ENCODE measurements around the gene CD180.

CD180 gene

DNA sequence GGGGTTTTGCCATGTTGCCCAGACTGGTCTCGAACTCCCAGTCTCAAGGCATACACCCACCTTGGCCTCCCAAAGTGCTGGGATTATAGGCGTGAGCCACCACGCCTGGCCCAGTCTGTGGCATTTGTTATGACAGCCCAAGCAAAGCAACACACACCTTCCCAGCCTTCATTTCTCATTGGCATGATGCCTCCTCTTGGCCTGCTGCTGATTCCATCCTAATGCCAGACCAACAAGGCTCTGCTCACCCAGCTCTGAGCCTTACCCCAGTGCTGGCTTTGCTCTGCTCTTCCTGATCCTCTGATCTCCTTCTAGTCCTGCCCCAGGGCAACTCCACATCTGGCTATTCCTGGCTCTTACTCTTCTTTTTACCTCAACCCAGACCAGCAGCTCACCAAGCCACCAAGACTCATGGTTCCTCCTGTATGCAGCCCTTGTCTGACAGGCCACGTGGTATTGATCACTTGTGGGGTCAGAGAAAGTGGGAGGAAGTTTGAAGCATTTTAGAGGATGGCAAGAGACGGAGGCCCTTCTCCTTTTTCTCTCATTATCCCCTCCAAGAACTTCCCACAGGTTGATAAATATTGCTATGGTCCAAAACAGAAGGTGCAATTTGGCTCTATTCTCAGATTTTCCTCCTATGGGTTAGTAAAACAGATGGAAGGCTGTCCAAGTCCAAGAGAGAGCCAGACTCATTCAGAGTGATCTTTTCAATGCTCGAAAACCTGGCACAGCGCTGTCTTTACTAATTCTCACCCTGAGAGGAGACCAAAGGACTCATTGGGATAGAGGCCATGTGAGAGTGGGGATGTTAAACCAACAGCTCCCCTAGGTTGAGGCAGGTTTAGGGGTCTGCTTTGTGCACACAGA is 958 bp downstream of the CD180 start:
- H3K4me1 ChIP-seq (ENCODE audit: control insufficient read depth, low read length) = peaks cover 97% of the 10 kb centered on the region
- peak overlapping the region; percentile 85 for H3K4me2 ChIP-seq (ENCODE audit: low read length)
- H3K4me3 ChIP-seq (ENCODE audit: low read length) = peak overlapping the region; percentile 93
- H4K20me1 ChIP-seq (ENCODE audit: control insufficient read depth, insufficient read depth, low read depth, low read length) = no peaks in the 10 kb centered on the region
- peak overlapping the region; percentile 92 for H3K27ac ChIP-seq (ENCODE audit: low read depth, low read length)
- no peaks in the 10 kb centered on the region for H3K27me3 ChIP-seq (ENCODE audit: control insufficient read depth, low read length)
- TF ChIP-seq, protein P1, sequence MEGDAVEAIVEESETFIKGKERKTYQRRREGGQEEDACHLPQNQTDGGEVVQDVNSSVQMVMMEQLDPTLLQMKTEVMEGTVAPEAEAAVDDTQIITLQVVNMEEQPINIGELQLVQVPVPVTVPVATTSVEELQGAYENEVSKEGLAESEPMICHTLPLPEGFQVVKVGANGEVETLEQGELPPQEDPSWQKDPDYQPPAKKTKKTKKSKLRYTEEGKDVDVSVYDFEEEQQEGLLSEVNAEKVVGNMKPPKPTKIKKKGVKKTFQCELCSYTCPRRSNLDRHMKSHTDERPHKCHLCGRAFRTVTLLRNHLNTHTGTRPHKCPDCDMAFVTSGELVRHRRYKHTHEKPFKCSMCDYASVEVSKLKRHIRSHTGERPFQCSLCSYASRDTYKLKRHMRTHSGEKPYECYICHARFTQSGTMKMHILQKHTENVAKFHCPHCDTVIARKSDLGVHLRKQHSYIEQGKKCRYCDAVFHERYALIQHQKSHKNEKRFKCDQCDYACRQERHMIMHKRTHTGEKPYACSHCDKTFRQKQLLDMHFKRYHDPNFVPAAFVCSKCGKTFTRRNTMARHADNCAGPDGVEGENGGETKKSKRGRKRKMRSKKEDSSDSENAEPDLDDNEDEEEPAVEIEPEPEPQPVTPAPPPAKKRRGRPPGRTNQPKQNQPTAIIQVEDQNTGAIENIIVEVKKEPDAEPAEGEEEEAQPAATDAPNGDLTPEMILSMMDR (IDR thresholded peaks at IDR 0.05; ENCODE audit: low read depth, low read length, poor library complexity, severe bottlenecking) = no peak
- no peak for TF ChIP-seq EZH2phosphoT487 (IDR thresholded peaks at IDR 0.05; ENCODE audit: borderline replicate concordance, low read length)
- H3K36me3 ChIP-seq (ENCODE audit: control insufficient read depth, low read length) = peaks cover 52% of the 10 kb centered on the region
- H3F3A ChIP-seq (ENCODE audit: control insufficient read depth, insufficient read depth) = peaks cover 32% of the 10 kb centered on the region
- H3K79me2 ChIP-seq (ENCODE audit: control insufficient read depth, low read length) = peaks cover 73% of the 10 kb centered on the region
- no peaks in the 10 kb centered on the region for H3K9me2 ChIP-seq (replicated peaks; ENCODE audit: control insufficient read depth, low read length)
- no peaks in the 10 kb centered on the region for H3K9me3 ChIP-seq (ENCODE audit: control insufficient read depth, insufficient read depth, low read length)

DNA sequence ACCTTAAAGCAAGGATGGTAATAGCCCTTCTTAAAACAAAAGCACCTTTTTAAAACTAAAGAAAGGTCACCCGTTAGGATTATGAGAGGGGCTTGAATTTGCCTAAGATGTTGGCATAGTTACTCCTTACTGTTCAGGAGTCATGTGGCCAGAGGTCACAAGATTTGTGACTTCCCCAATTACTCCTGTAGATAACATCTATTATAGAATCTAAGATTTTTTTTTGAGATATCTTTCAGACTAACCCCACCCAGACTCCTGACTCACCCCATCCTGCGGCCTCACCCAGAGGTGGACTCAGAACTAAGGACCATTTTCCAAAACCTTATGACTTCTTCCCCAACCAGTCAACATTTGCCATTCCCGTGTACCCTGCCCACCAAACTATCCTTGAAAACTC is 2.4 kb downstream of the CD180 start:
- Histone ChIP-seq H3K4me3 (ENCODE audit: low read length) (peak overlapping the region; percentile 93), H3F3A (ENCODE audit: control insufficient read depth, insufficient read depth) (peaks cover 18% of the 10 kb centered on the region), H3K27ac (ENCODE audit: low read depth, low read length) (peak overlapping the region; percentile 92), H3K4me2 (ENCODE audit: low read length) (peak overlapping the region; percentile 85), H4K20me1 (ENCODE audit: control insufficient read depth, insufficient read depth, low read depth, low read length) (peaks cover 2% of the 10 kb centered on the region; the same call in 1 of the 2 replicates), H3K36me3 (ENCODE audit: control insufficient read depth, low read length) (peaks cover 67% of the 10 kb centered on the region), H3K27me3 (ENCODE audit: control insufficient read depth, low read length) (no peaks in the 10 kb centered on the region), H3K4me1 (ENCODE audit: control insufficient read depth, low read length) (peaks cover 98% of the 10 kb centered on the region), H3K9me2 (replicated peaks; ENCODE audit: control insufficient read depth, low read length) (no peaks in the 10 kb centered on the region), H3K79me2 (ENCODE audit: control insufficient read depth, low read length) (peaks cover 87% of the 10 kb centered on the region), H3K9me3 (ENCODE audit: control insufficient read depth, insufficient read depth, low read length) (no peaks in the 10 kb centered on the region)
- no peak for TF ChIP-seq EZH2phosphoT487 (IDR thresholded peaks at IDR 0.05; ENCODE audit: borderline replicate concordance, low read length)
- TF ChIP-seq, protein P1 (IDR thresholded peaks at IDR 0.05; ENCODE audit: low read depth, low read length, poor library complexity, severe bottlenecking) = no peak

DNA sequence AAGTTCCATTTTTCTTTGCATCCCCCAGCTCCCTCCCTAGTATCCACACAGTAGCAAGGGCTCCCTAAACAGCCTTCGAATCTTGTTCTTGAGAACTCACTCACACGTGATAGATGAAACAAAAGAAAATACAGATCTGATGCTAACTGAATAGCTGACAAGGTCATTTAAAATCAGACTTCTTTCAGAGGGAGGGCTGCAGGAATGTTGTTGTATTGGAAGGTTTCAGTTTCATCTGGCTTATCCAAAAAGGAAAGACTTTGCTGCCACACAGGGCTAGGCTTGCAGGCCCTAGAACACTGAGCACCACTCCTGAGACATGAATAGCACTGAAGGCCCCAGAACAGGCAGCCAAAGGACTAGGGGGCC is 3.2 kb downstream of the CD180 start:
- peaks cover 74% of the 10 kb centered on the region for H3K36me3 ChIP-seq (ENCODE audit: control insufficient read depth, low read length)
- H3K4me3 ChIP-seq (ENCODE audit: low read length) = peak overlapping the region; percentile 93
- peak overlapping the region; percentile 92 for H3K27ac ChIP-seq (ENCODE audit: low read depth, low read length)
- H3K79me2 ChIP-seq (ENCODE audit: control insufficient read depth, low read length) = peaks cover 95% of the 10 kb centered on the region
- H3K4me2 ChIP-seq (ENCODE audit: low read length) = peak overlapping the region; percentile 85
- H3K9me2 ChIP-seq (replicated peaks; ENCODE audit: control insufficient read depth, low read length) = no peaks in the 10 kb centered on the region
- H3K9me3 ChIP-seq (ENCODE audit: control insufficient read depth, insufficient read depth, low read length) = no peaks in the 10 kb centered on the region
- peaks cover 3% of the 10 kb centered on the region; the same call in 1 of the 2 replicates for H4K20me1 ChIP-seq (ENCODE audit: control insufficient read depth, insufficient read depth, low read depth, low read length)
- H3K27me3 ChIP-seq (ENCODE audit: control insufficient read depth, low read length) = no peaks in the 10 kb centered on the region
- no peak for TF ChIP-seq EZH2phosphoT487 (IDR thresholded peaks at IDR 0.05; ENCODE audit: borderline replicate concordance, low read length)
- TF ChIP-seq, protein P1 (IDR thresholded peaks at IDR 0.05; ENCODE audit: low read depth, low read length, poor library complexity, severe bottlenecking) = no peak
- peaks cover 15% of the 10 kb centered on the region for H3F3A ChIP-seq (ENCODE audit: control insufficient read depth, insufficient read depth)
- peaks cover 98% of the 10 kb centered on the region for H3K4me1 ChIP-seq (ENCODE audit: control insufficient read depth, low read length)

Measured in DOHH2 (cell line).